ENCODE results near the gene ARHGAP26.

The ARHGAP26 gene
- 22.5 to 250 (median 96.7) reads per million in 9 experiments for total RNA-seq

- Mint-ChIP-seq H3K36me3 (ENCODE audit: insufficient read depth) (peaks cover 11% of the 10 kb centered on the region), H3K27ac (peak within 1 kb of the TSS; percentile 82 to 90), H3K27me3 (no peaks in the 10 kb centered on the region), H3K4me3 (peak within 1 kb of the TSS; percentile 85 to 91), H3K4me1 (ENCODE audit: low read depth in 2 of 2) (peaks cover 40% of the 10 kb centered on the region in 2 donors), H3K9me3 (no peaks in the 10 kb centered on the region)
- ATAC-seq (replicated peaks): peak; percentile 87
- DNase-seq: peak; percentile 89 to 92 (median 90)
Measured at GRCh38 chr5:142769793-142770649, at the start of gene ARHGAP26. Gene ARHGAP26, plus strand, starts transcription at chr5:142770377. Its CDS starts 385 bp downstream, at chr5:142770762.

GRCh38 chr5:142720641-142721271 lies 49.4 kb upstream of the ARHGAP26 start:
- no peak overlapping the region for H3K4me3 Mint-ChIP-seq

GRCh38 chr5:142722146-142722545 lies 48.0 kb upstream of the ARHGAP26 start:
- DNase-seq (no peak), ATAC-seq (replicated peaks) (no peak)
- no peak overlapping the region for H3K27ac Mint-ChIP-seq
- H3K9me3 Mint-ChIP-seq: no peaks in the 10 kb centered on the region
- H3K4me1 Mint-ChIP-seq (ENCODE audit: low read depth in 2 of 2): peaks cover 11 to 12% of the 10 kb centered on the region in 2 donors
- peaks cover 0 to 9% of the 10 kb centered on the region in 2 donors for H3K27me3 Mint-ChIP-seq
- no peaks in the 10 kb centered on the region for H3K36me3 Mint-ChIP-seq (ENCODE audit: insufficient read depth)
- H3K4me3 Mint-ChIP-seq: no peak overlapping the region

More at GRCh38 chr5:142720641-142721271, 49.4 kb upstream of the ARHGAP26 start:
- Mint-ChIP-seq H3K36me3 (ENCODE audit: insufficient read depth) (no peaks in the 10 kb centered on the region), H3K27me3 (peaks cover 0 to 9% of the 10 kb centered on the region in 2 donors), H3K9me3 (no peaks in the 10 kb centered on the region), H3K27ac (no peak overlapping the region), H3K4me1 (ENCODE audit: low read depth in 2 of 2) (peaks cover 12 to 14% of the 10 kb centered on the region in 2 donors)
- ATAC-seq (replicated peaks): no peak
- DNase-seq: no peak

GRCh38 chr5:142722896-142723295 lies 47.3 kb upstream of the ARHGAP26 start:
- DNase-seq (no peak), ATAC-seq (replicated peaks) (no peak)
- peaks cover 0 to 9% of the 10 kb centered on the region in 2 donors for H3K27me3 Mint-ChIP-seq
- H3K36me3 Mint-ChIP-seq (ENCODE audit: insufficient read depth): no peaks in the 10 kb centered on the region
- peaks cover 4 to 5% of the 10 kb centered on the region in 2 donors for H3K4me1 Mint-ChIP-seq (ENCODE audit: low read depth in 2 of 2)
- no peak overlapping the region for H3K4me3 Mint-ChIP-seq
- no peaks in the 10 kb centered on the region for H3K9me3 Mint-ChIP-seq
- H3K27ac Mint-ChIP-seq: no peak overlapping the region

GRCh38 chr5:142724821-142725220 lies 45.4 kb upstream of the ARHGAP26 start:
- H3K27ac Mint-ChIP-seq: no peak overlapping the region
- H3K9me3 Mint-ChIP-seq: no peaks in the 10 kb centered on the region
- H3K36me3 Mint-ChIP-seq (ENCODE audit: insufficient read depth): no peaks in the 10 kb centered on the region
- H3K27me3 Mint-ChIP-seq: no peaks in the 10 kb centered on the region
- ATAC-seq (replicated peaks) (no peak), DNase-seq (no peak)
- H3K4me3 Mint-ChIP-seq: no peak overlapping the region
- peaks cover 4 to 7% of the 10 kb centered on the region in 2 donors for H3K4me1 Mint-ChIP-seq (ENCODE audit: low read depth in 2 of 2)

- H3K9me3 Mint-ChIP-seq: no peaks in the 10 kb centered on the region
- no peaks in the 10 kb centered on the region for H3K36me3 Mint-ChIP-seq (ENCODE audit: insufficient read depth)
- ATAC-seq (replicated peaks) (no peak), DNase-seq (no peak)
- H3K27ac Mint-ChIP-seq: no peak overlapping the region
- no peaks in the 10 kb centered on the region for H3K27me3 Mint-ChIP-seq
- no peak overlapping the region for H3K4me3 Mint-ChIP-seq
- peaks cover 8 to 11% of the 10 kb centered on the region in 2 donors for H3K4me1 Mint-ChIP-seq (ENCODE audit: low read depth in 2 of 2)
Measured at GRCh38 chr5:142725231-142726187, 44.7 kb upstream of the ARHGAP26 start.

GRCh38 chr5:142726188-142726731 lies 43.9 kb upstream of the ARHGAP26 start:
- H3K27ac Mint-ChIP-seq: no peak overlapping the region
- ATAC-seq (replicated peaks) (no peak), DNase-seq (no peak)
- no peak overlapping the region for H3K4me3 Mint-ChIP-seq
- no peaks in the 10 kb centered on the region for H3K9me3 Mint-ChIP-seq
- peaks cover 8 to 11% of the 10 kb centered on the region in 2 donors for H3K4me1 Mint-ChIP-seq (ENCODE audit: low read depth in 2 of 2)
- no peaks in the 10 kb centered on the region for H3K27me3 Mint-ChIP-seq
- H3K36me3 Mint-ChIP-seq (ENCODE audit: insufficient read depth): no peaks in the 10 kb centered on the region

- H3K36me3 Mint-ChIP-seq (ENCODE audit: insufficient read depth): no peaks in the 10 kb centered on the region
- H3K9me3 Mint-ChIP-seq: no peaks in the 10 kb centered on the region
- H3K4me3 Mint-ChIP-seq: no peak overlapping the region
- DNase-seq: no peak
- H3K27me3 Mint-ChIP-seq: no peaks in the 10 kb centered on the region
- H3K4me1 Mint-ChIP-seq (ENCODE audit: low read depth in 2 of 2): peaks cover 12 to 15% of the 10 kb centered on the region in 2 donors
- ATAC-seq (replicated peaks): no peak
- no peak overlapping the region for H3K27ac Mint-ChIP-seq
Measured at GRCh38 chr5:142727735-142728047, 42.5 kb upstream of the ARHGAP26 start.

- H3K9me3 Mint-ChIP-seq: no peaks in the 10 kb centered on the region
- H3K36me3 Mint-ChIP-seq (ENCODE audit: insufficient read depth): no peaks in the 10 kb centered on the region
- peaks cover 31 to 49% of the 10 kb centered on the region in 2 donors for H3K4me1 Mint-ChIP-seq (ENCODE audit: low read depth in 2 of 2)
- peak overlapping the region in 1 of 2 donors; percentile 14 for H3K4me3 Mint-ChIP-seq
- peak overlapping the region; percentile 72 to 88 for H3K27ac Mint-ChIP-seq
- no peak for DNase-seq
- H3K27me3 Mint-ChIP-seq: peaks cover 0 to 9% of the 10 kb centered on the region in 2 donors
- no peak for ATAC-seq (replicated peaks)
Measured at GRCh38 chr5:142735323-142736246, 34.6 kb upstream of the ARHGAP26 start.

- Mint-ChIP-seq H3K36me3 (ENCODE audit: insufficient read depth) (no peaks in the 10 kb centered on the region), H3K4me3 (no peak overlapping the region), H3K9me3 (no peaks in the 10 kb centered on the region), H3K27me3 (peaks cover 0 to 9% of the 10 kb centered on the region in 2 donors), H3K27ac (peak overlapping the region; percentile 57 to 72), H3K4me1 (ENCODE audit: low read depth in 2 of 2) (peaks cover 31 to 52% of the 10 kb centered on the region in 2 donors)
- DNase-seq (no peak), ATAC-seq (replicated peaks) (no peak)
Measured at GRCh38 chr5:142736247-142736632, 33.9 kb upstream of the ARHGAP26 start.

GRCh38 chr5:142737179-142737578 lies 33.0 kb upstream of the ARHGAP26 start:
- DNase-seq (no peak), ATAC-seq (replicated peaks) (no peak)
- Mint-ChIP-seq H3K36me3 (ENCODE audit: insufficient read depth) (no peaks in the 10 kb centered on the region), H3K27me3 (peaks cover 0 to 9% of the 10 kb centered on the region in 2 donors), H3K4me1 (ENCODE audit: low read depth in 2 of 2) (peaks cover 31 to 52% of the 10 kb centered on the region in 2 donors), H3K4me3 (no peak overlapping the region), H3K27ac (peak overlapping the region in 1 of 2 donors; percentile 73), H3K9me3 (no peaks in the 10 kb centered on the region)

Data from effector memory CD8-positive, alpha-beta T cell (primary cell).